GM12873 (cell line): Measurements from ENCODE around the gene DNAJC5G.

Experiments
- TF ChIP-seq, protein P1 (sequence below): IDR thresholded peaks from 2 replicates; pipeline ENCODE4 v1.5.1; 2012; ENCODE audit warnings: low read depth, mild to moderate bottlenecking, moderate library complexity, low read length, control low read depth; ENCODE audit not compliant: insufficient read depth; ENCODE audit errors: missing control alignments

Gene DNAJC5G

DNA sequence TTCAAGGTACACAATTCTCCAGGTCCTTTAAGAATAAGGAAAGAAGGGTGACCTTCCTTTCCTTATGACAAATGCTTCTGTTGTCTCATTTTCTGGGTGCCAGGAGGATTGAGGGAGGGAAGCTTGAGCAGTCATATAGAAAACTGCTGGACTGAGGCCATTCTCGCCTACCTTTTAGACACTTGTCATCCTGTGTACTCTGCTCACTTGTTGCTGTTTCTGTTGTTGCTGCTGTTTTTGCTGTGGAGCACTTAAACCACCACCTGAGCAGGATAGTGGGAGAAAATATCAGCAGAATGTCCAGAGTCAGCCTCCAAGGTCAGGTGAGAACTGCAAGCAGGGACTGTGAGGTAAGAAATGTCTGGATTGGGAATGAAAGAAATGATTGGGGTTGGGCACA, 2.8 kb downstream of the DNAJC5G start:
- TF ChIP-seq, protein P1, sequence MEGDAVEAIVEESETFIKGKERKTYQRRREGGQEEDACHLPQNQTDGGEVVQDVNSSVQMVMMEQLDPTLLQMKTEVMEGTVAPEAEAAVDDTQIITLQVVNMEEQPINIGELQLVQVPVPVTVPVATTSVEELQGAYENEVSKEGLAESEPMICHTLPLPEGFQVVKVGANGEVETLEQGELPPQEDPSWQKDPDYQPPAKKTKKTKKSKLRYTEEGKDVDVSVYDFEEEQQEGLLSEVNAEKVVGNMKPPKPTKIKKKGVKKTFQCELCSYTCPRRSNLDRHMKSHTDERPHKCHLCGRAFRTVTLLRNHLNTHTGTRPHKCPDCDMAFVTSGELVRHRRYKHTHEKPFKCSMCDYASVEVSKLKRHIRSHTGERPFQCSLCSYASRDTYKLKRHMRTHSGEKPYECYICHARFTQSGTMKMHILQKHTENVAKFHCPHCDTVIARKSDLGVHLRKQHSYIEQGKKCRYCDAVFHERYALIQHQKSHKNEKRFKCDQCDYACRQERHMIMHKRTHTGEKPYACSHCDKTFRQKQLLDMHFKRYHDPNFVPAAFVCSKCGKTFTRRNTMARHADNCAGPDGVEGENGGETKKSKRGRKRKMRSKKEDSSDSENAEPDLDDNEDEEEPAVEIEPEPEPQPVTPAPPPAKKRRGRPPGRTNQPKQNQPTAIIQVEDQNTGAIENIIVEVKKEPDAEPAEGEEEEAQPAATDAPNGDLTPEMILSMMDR = no peak

DNA sequence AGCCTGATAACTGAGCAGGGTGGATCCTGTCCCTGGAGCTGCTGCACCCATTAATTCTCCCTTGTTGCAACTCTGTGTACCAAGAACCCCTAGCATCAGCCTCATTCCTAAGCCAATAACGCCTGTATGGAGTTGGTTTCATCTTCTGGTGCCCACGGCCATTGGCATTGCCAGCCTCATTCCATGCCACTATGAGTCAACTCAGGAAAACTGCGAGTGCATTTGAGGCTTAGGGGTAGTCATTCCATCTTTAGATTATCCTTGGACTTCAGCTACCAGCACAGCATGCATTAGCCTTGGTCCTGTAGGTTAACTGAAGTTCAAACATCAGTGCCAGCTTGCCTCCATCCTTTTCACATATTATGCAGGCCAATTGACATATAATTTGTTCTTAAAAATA, 5.6 kb downstream of the DNAJC5G start:
- TF ChIP-seq, protein P1 = no peak

DNA sequence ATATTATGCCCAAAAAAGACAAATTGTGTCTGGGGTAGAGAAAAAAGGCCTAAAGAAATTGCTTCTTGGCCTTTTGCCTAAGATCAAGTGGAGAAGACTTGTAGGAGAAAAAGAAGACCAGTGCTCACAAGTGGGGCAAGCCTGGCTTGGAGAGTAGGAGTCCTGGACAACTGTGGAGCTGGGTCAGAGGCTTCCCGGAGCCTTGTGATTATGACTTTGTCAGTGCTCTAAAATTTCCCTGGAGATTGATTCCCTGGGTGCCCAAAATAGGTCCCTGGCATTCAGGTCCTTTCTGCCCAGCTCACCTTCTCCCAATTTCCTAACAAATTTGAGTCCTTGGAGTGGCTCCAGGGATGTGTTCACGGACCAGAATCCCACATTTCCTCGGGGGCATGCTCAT, 6.2 kb downstream of the DNAJC5G start:
- TF ChIP-seq, protein P1 = no peak

DNA sequence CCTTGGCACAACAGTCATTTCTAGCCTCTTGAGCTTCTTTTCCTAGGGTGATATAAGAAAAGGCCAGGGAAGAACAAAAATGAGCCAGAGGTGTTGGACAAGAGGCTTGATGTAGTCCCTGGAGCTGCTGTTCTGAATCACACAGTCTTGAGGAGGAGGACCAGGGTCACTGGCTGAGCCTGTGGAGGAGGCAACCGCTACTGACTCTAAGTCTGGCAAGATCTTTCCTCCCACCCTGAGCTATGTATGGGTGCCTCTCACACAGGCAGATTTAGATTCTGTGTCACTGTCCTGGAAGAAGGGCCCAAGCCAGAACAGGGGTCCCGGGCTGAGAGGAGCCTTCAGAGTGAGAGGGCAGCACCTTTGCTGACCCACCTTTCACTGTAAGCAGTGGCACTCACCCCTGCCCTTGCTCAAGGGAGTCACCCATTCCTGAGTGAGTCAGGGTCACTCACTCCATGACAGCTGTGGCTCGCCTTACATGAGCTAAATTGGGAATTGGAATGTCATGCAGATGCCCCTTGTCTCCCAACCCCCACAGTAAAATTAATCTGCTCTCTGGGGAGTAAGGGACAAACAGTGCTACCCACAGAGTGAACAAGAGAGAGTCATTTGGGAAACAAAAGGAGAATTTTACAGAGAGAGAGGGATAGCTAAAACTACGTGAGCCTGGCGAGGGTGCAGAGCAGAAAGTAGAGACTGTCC, 6.8 kb downstream of the DNAJC5G start, which contains the start of gene TRIM54:
Gene TRIM54 (plus strand): TSS at position 575 of the 705 bp plus-strand sequence. CDS start 303 bp downstream, outside the sequence.
- TF ChIP-seq, protein P1 = no peak

DNA sequence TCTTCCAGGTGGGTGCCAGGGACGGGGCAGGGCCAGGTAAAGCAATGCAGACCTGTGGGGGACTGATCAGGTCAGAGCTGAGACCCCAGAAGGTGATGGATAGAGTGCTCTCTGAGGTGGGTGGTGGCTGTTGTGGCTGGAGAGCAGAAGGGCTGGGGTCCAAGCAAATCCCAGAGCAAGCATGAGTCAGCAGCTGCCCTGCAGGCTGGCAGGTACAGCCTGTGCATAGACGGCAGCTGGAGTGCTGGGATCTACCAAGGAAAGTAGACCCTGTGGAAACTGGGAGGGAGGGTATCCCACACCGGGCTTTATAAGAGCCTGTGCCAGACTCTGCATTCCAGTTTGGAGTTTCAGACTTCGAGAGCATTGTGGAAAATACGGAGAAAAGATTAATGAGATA, 7.7 kb downstream of the DNAJC5G start:
- TF ChIP-seq, protein P1 = no peak

DNA sequence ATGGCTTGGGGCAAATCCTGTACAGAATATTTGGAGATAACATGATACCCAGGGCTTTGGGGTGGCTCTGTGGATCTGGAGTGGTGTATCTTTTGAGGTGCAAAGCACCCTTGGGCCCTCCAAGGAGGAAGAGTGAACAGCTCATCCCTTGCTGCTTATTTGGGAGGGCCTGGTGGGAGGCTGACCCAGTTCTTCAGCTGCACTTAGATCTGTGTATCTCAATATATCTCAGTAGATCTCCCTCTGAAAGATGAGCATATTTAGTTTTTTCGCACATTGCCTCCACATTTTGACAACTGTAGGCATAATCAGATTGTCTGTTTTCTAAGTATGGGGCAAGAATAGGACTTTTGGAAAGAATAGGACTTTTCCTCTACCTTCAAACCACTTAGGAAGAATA, 9.8 kb downstream of the DNAJC5G start:
- TF ChIP-seq, protein P1 = no peak

DNA sequence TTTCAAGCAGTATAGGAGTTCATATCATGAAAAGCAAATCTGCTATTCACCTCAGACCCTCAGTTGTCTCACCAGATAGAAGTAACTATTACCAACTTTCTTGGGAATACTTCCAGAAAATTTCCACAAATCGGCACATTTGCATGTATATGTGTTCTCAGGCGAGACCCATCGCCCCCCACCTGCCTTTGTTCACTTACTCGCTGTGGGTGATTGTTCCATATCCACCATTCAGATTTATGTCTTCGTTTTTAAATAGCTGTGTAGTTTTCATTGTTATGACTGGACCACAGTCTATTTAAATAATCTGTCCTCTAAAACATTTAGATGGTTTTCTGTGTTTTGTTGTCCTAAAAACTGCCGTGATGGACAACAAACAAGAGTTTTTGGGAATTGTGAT, 10.2 kb downstream of the DNAJC5G start:
- TF ChIP-seq, protein P1 = no peak
